ENCODE results near the gene MCTP1.

Gene MCTP1

GRCh38 chr5:95284572-95285408, at the start of gene MCTP1:
Gene MCTP1 (minus strand): TSS chr5:95285094.
- DNase-seq, result peak; percentile 37 to 85 (median 85)

DNA sequence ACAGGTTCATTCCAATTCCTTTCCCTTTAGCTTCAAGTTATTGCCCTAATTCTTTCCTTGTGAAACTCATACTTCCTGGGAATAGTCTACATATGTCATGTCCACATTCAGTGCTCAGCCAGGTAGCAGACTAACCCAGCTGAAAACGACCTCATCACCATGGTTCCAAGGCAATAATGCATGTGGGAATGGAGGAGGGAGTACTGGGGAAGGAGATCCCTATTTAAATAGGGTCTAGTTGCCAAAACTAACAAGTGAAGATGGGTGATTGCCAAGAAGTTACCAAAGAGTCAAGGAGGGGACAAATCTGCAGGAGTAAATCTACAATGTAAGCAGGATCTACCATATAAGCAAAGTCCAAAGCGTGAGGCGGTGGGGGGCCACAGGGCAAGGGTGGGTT, 47.3 kb upstream of the MCTP1 start:
- no peak for DNase-seq

DNA sequence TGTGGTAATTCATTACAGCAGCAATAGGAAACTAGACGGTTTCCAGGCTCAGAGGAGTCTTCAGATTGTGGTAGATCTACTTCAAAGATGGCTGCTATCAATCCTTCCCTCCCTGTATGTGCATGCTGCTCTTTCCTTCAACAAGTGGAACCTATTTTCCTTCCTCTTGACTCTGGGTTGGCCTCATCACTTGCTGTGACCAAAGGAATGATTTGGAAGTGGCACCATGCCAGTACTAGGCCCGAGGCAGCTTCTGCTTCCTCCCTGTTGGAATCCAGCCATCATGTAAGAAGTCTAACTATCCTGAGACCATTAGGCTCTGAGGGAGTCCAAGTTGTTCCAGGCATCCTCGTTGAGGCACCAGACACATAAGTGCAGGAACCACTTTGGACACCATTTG, 46.5 kb upstream of the MCTP1 start:
- DNase-seq, result no peak

GRCh38 chr5:95327211-95327610, 42.3 kb upstream of the MCTP1 start:
- no peak for DNase-seq

- no peak for DNase-seq
Measured at GRCh38 chr5:95317687-95318086, 32.8 kb upstream of the MCTP1 start.

- DNase-seq, result no peak
Measured at GRCh38 chr5:95317085-95317484, 32.2 kb upstream of the MCTP1 start.

- no peak for DNase-seq
Measured at GRCh38 chr5:95304711-95305110, 19.8 kb upstream of the MCTP1 start.

DNA sequence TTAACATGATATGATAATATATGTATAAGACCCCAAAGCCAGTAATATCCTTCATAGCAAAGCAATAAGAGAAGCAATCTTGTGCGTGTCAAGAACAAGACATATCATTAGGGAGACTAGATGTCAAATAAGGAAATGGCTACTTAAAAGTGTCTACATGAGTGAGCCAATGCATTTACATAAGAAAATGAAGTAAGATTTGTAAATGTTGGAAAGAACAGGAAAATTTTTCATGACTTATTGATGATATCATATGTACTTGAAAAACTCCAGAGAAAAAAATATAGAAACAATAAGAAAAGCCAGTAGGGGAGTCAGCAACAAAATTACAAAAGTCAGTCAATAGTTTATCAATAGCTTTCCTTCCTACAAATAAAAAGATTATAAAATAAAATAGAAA, 13.8 kb upstream of the MCTP1 start:
- peak in 1 of 3 experiments; percentile 2 for DNase-seq

DNA sequence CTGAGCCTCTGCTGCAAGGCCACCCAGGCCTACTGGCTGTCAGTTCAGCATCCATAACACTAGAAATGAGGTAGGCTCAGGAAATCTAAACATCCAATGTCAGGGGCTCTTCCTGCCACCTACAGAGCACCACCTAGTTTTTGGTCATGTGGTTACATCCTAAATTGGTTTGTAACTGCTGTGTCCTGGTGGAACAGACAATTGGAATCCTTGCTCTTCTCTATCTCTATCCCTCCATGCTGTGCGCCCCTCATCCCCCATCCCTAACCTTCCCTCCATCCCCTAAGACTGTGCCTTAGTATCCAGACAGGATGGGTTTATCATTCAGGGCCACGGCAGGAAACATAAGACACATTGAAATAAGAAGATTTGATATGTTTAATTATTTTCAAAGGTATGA, 11.4 kb upstream of the MCTP1 start:
- no peak for DNase-seq

DNA sequence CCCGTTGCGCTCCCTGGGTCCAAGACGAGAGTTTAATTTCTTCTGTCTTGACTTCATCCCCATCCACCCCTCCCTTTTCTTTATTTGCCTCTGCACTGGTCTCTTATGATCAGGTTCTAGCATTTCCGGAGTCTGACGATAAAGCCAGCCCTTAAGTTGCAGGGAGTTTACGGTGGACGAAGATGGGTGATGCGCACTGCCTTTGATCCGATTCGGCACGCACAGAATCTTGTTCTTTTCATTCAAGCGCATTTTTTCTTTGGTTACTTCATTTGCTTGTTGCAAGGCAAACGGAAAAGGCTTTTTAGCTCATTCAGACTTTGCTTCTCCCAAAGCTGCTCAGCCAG, 488 bp upstream of the MCTP1 start:
- DNase-seq, result no peak

GRCh38 chr5:95283761-95284571, 928 bp downstream of the MCTP1 start:
- DNase-seq, result peak; percentile 69 to 83 (median 82)

DNA sequence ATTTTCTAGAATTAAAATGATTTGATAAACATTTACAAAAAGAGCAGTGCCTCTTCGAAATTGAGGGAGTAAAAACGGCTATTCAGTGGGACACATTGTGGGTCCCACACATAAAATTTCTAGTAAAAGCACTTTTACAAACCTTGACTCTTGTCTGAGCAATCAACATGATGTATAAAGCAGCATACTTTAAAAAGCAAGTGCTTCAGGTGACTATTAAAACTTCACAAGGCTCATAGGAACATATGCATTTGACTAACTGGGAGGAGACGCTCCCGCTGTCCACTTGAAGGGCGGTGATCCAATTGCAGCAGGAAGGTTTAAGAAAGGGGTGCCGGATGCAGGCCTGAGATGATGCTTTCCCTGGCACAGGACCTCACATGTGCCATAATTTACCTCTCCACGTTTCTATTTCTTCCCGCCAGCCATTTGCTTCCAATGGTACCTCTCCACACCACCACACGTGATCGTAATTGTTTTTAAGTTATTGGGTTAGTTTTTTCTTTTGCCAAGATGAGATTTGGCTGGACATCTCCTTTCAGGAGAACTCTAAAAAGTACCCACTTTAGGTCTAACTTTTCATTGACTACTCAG, 1.8 kb downstream of the MCTP1 start:
- peak in 2 of 3 experiments; percentile 49 to 55 for DNase-seq

DNA sequence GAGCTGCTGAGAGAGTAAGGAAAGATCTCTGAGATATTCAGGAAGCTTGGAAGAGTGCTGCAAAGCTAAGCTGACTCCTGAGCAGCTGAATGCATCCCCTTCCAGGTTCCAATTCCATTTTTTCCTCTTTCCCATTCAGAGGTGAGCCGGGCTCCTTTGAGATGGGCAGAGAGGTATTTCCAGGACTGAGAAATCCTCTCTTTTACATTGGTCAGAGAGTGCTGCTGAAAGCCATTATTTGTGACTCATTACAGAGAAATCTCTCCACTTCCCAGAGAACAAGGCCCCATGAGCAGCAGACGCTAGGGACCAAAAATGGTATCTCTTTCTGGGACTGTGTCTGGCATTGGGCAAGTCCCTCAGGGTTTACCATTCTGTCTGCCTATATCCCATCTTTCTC, 3.7 kb downstream of the MCTP1 start:
- no peak for DNase-seq

GRCh38 chr5:95280401-95281095, 4.3 kb downstream of the MCTP1 start:
- DNase-seq, result no peak

DNA sequence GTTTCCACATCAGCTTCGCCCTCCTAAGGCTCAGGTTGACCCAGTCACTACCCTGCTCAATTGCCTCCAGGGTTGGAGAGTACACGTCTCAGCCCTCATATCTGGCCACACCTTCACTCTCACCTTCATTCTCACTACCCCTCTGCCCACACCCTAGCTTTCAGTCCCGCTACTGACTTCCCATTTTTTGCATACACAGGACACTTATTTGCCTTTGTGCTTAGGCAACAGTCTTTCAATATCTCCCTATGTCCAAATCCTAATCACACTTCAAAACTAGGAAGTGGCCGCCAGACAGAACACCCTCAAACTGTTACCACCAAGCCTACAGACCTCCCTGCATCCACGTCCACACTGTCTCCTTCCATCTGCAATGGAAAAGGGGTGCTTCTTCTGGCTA, 10.9 kb downstream of the MCTP1 start:
- no peak for DNase-seq

GRCh38 chr5:95272316-95272929, 12.5 kb downstream of the MCTP1 start:
- DNase-seq, result no peak

GRCh38 chr5:95262933-95263660, 21.8 kb downstream of the MCTP1 start:
- DNase-seq, result no peak

GRCh38 chr5:95261437-95262175, 23.3 kb downstream of the MCTP1 start:
- no peak for DNase-seq

DNA sequence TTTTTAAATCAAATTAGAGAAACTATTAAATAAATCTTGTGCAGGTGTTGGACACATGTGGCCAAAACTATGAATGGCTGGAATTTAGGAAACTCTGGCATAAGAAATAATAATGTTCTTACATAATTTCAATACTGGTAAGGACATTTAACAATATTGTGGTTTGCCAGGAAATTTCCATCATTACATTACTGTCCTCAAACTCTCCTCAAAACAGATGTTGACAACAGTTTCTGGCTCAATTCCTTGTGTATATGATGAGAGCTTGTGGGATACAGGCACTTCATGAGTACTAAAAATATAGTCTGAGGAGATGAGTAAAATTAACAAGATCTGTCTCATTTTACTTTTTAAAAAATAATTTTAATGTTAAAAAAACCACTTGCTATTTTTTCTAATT, 27.9 kb downstream of the MCTP1 start:
- DNase-seq, result no peak

- DNase-seq, result no peak
Measured at GRCh38 chr5:95256446-95256845, 28.4 kb downstream of the MCTP1 start.

DNA sequence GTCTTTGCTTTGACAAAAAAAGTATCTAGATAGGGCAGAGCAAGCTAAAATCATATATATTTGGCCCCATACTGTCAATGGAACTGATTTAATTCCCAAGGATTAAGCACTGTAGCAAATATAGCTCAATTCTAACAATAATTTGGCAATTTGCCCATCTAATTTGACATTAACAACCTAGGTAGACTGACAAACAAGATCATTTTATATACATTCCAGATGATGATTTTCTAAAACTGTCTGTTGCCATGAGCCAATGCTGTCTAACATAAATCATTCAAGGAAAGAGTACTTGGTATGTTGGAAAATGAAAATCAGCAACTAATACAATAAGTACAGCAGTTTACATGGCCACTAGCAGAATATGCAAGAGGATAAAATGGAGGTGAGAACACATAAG, 32.1 kb downstream of the MCTP1 start:
- peak in 1 of 3 experiments; percentile 13 for DNase-seq

All from NCI-H1417 (cell line).